ENCODE measurements around the gene DAAM2. TPM values are rescaled to one million over a fixed set of nuclear protein-coding genes. Genes with fewer than 3 reads are reported as not detected.

DAAM2 gene
- polyA plus RNA-seq, 3 donors, result not detected

DNA sequence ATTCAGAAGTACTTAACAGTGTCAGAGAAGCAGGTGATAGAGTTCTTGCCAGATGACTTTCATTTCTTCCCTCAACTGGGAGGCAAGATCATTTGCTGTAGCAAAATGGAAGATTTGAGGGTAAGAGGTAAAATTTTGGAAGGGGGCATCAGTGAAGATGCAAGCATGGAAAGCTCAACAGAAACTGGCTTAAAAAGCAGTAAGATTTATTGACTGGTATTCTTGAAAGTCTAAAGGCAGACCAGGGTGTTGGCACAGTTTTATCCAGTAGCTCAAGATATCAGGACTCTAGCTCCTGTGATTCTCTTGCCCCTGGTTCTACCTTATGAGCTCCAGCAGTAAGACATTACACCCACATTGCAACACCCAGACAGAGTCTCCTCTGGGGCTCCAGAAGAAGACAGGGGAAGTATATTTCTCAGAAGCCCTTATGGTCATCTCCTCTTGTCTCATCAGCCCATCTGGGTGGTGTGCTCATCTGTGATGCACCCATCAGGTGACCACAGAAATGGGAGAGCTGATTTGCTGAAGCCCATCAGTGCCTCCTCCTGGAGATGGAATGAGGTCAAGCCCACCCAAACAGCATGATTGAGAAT is 158.0 kb downstream of the DAAM2 start:
- no peak overlapping the region for H3K4me3 ChIP-seq (replicated peaks in 1 of 3; ENCODE audit: low read depth in 2 of 3, low read length in 3 of 3)
- no peak overlapping the region for H3K9ac ChIP-seq (ENCODE audit: insufficient read depth, low read length, poor library complexity, severe bottlenecking)
- H3K27me3 ChIP-seq (ENCODE audit: control insufficient read depth in 2 of 2, insufficient read depth in 2 of 2, low read length in 2 of 2), result no peaks in the 10 kb centered on the region
- no peak overlapping the region for H3K4me3 Mint-ChIP-seq
- H3K4me1 Mint-ChIP-seq, result no peaks in the 10 kb centered on the region
- H3K9me3 Mint-ChIP-seq, result peaks cover 0 to 3% (median 0%) of the 10 kb centered on the region in 7 donors
- H3K36me3 Mint-ChIP-seq, result no peaks in the 10 kb centered on the region
- H3K4me1 ChIP-seq (ENCODE audit: control insufficient read depth in 1 of 2, insufficient read depth in 2 of 2, low read length in 2 of 2), result no peaks in the 10 kb centered on the region
- H3K9me3 ChIP-seq (replicated peaks in 1 of 2; ENCODE audit: control insufficient read depth in 1 of 2, insufficient read depth in 1 of 2, low read length in 2 of 2), result no peaks in the 10 kb centered on the region
- no peak overlapping the region for H3K27ac Mint-ChIP-seq
- peaks cover 0 to 1% (median 0%) of the 10 kb centered on the region in 3 donors for H3K27me3 Mint-ChIP-seq (ENCODE audit: low read depth in 3 of 3)
- no peaks in the 10 kb centered on the region for H3K79me2 ChIP-seq (ENCODE audit: insufficient read depth, low read length)
- H2AFZ ChIP-seq (ENCODE audit: insufficient read depth, low read depth, low read length, poor library complexity, severe bottlenecking), result no peak overlapping the region
- TF ChIP-seq CTCF (IDR thresholded peaks at IDR 0.05), result no peak
- no peak overlapping the region for H3K4me2 ChIP-seq (replicated peaks; ENCODE audit: extremely low read depth, low read length, poor library complexity, severe bottlenecking)
- intact Hi-C loops (cut with micrococcal nuclease), result no loop called here
- DNase-seq, result no peak
- no peaks in the 10 kb centered on the region for H3K36me3 ChIP-seq (replicated peaks in 1 of 2; ENCODE audit: control insufficient read depth in 1 of 2, insufficient read depth in 2 of 2, low read length in 2 of 2)
- H4K20me1 ChIP-seq (ENCODE audit: insufficient read depth, low read length), result no peaks in the 10 kb centered on the region
- H3K27ac ChIP-seq (ENCODE audit: low read depth in 1 of 2, low read length in 2 of 2), result no peak overlapping the region

GRCh38 chr6:39951191-39951590 is 159.0 kb downstream of the DAAM2 start:
- H3K36me3 ChIP-seq (replicated peaks in 1 of 2; ENCODE audit: control insufficient read depth in 1 of 2, insufficient read depth in 2 of 2, low read length in 2 of 2), result no peaks in the 10 kb centered on the region
- Mint-ChIP-seq H3K4me1 (no peaks in the 10 kb centered on the region), H3K27me3 (ENCODE audit: low read depth in 3 of 3) (peaks cover 0 to 3% (median 1%) of the 10 kb centered on the region in 3 donors), H3K27ac (no peak overlapping the region), H3K4me3 (no peak overlapping the region), H3K36me3 (no peaks in the 10 kb centered on the region), H3K9me3 (peaks cover 0 to 4% (median 0%) of the 10 kb centered on the region in 7 donors)
- no peaks in the 10 kb centered on the region for H3K27me3 ChIP-seq (ENCODE audit: control insufficient read depth in 2 of 2, insufficient read depth in 2 of 2, low read length in 2 of 2)
- 82% methylated on average over 5 of the region's 5 CpGs for WGBS (ENCODE audit: insufficient coverage)
- no peaks in the 10 kb centered on the region for H4K20me1 ChIP-seq (ENCODE audit: insufficient read depth, low read length)
- no peaks in the 10 kb centered on the region for H3K4me1 ChIP-seq (ENCODE audit: control insufficient read depth in 1 of 2, insufficient read depth in 2 of 2, low read length in 2 of 2)
- intact Hi-C loops (cut with micrococcal nuclease), result no loop called here
- H3K4me2 ChIP-seq (replicated peaks; ENCODE audit: extremely low read depth, low read length, poor library complexity, severe bottlenecking), result no peak overlapping the region
- H3K4me3 ChIP-seq (replicated peaks in 1 of 3; ENCODE audit: low read depth in 2 of 3, low read length in 3 of 3), result no peak overlapping the region
- H2AFZ ChIP-seq (ENCODE audit: insufficient read depth, low read depth, low read length, poor library complexity, severe bottlenecking), result no peak overlapping the region
- no peaks in the 10 kb centered on the region for H3K79me2 ChIP-seq (ENCODE audit: insufficient read depth, low read length)
- DNase-seq, result no peak
- no peaks in the 10 kb centered on the region for H3K9me3 ChIP-seq (replicated peaks in 1 of 2; ENCODE audit: control insufficient read depth in 1 of 2, insufficient read depth in 1 of 2, low read length in 2 of 2)
- no peak overlapping the region for H3K27ac ChIP-seq (ENCODE audit: low read depth in 1 of 2, low read length in 2 of 2)
- TF ChIP-seq CTCF (IDR thresholded peaks at IDR 0.05), result no peak
- H3K9ac ChIP-seq (ENCODE audit: insufficient read depth, low read length, poor library complexity, severe bottlenecking), result no peak overlapping the region

Measured in CD14-positive monocyte (primary cell).